Endodermal cell (in vitro differentiated cells): Measurements from ENCODE around the gene TPD52L2. TPM values are rescaled to one million over a fixed set of nuclear protein-coding genes. Genes with fewer than 3 reads are reported as not detected.

Experiments used
- DNase-seq: peaks from one replicate; pipeline ENCODE4 v3.0.0-alpha.2; 2017
- H3K27ac ChIP-seq: 2 replicates; pipeline ENCODE4 v1.5.1; 2013; ENCODE audit warnings: mild to moderate bottlenecking, low read depth, low read length, moderate library complexity
- H3K27me3 ChIP-seq: 2 replicates; pipeline ENCODE4 v1.6.1; 2013; ENCODE audit warnings: mild to moderate bottlenecking, low read length, moderate library complexity; ENCODE audit not compliant: insufficient read depth, control insufficient read depth, poor library complexity, severe bottlenecking
- H3K36me3 ChIP-seq: 2 replicates; pipeline ENCODE4 v1.7.0; 2013; ENCODE audit warnings: mild to moderate bottlenecking, low read length, moderate library complexity; ENCODE audit not compliant: control insufficient read depth, insufficient read depth
- H3K4me1 ChIP-seq: one replicate; pipeline ENCODE4 v1.7.0; 2013; ENCODE audit warnings: low read length; ENCODE audit not compliant: control insufficient read depth, insufficient read depth
- H3K4me3 ChIP-seq: 2 replicates; pipeline ENCODE4 v1.5.1; 2013; ENCODE audit warnings: mild to moderate bottlenecking, low read length, moderate library complexity
- H3K9ac ChIP-seq: 2 replicates; pipeline ENCODE4 v1.6.1; 2013; ENCODE audit warnings: mild to moderate bottlenecking, low read length, moderate library complexity; ENCODE audit not compliant: poor library complexity, severe bottlenecking; ENCODE audit errors: extremely low read depth
- H3K9me3 ChIP-seq: 2 replicates; pipeline ENCODE4 v1.6.1; 2013; ENCODE audit warnings: mild to moderate bottlenecking, low read length, moderate library complexity; ENCODE audit not compliant: control insufficient read depth
- H3K27ac Mint-ChIP-seq: 2 replicates; pipeline ENCODE4 v1.8.0; 2020; ENCODE audit warnings: mixed read lengths
- H3K27me3 Mint-ChIP-seq: 2 replicates; pipeline ENCODE4 v1.8.0; 2021; ENCODE audit warnings: mild to moderate bottlenecking, mixed read lengths; ENCODE audit not compliant: insufficient read depth
- H3K36me3 Mint-ChIP-seq: 2 replicates; pipeline ENCODE4 v1.8.0; 2020; ENCODE audit warnings: low read depth, mixed read lengths
- H3K4me1 Mint-ChIP-seq: 2 replicates; pipeline ENCODE4 v1.8.0; 2020; ENCODE audit warnings: mixed read lengths
- H3K4me3 Mint-ChIP-seq: 2 replicates; pipeline ENCODE4 v1.8.0; 2020; ENCODE audit warnings: mild to moderate bottlenecking, moderate library complexity, mixed read lengths
- H3K9me3 Mint-ChIP-seq: 2 replicates; pipeline ENCODE4 v1.8.0; 2020; ENCODE audit warnings: mild to moderate bottlenecking, mixed read lengths
- CTCF ChIP-seq: fragments of 200-600 bp; sonication (generic); conservative IDR thresholded peaks from 2 replicates; pipeline ENCODE4 v1.5.0; 2021; ENCODE audit warnings: antibody characterized with exemption, mild to moderate bottlenecking
- WGBS, 2 experiments: methylation state at CpG; one replicate each; pipeline versions ENCODE4 v1.1.5 to v1.1.7; 2013; ENCODE audit warnings: missing lambda C conversion rate in 2 of 2, mixed read lengths in 1 of 2; ENCODE audit not compliant: insufficient coverage in 1 of 2, insufficient read length in 1 of 2; 5-methylcytosine and 5-hydroxymethylcytosine counted together
- total RNA-seq, 2 donors: library from RNA; stranded (reverse); fragmentation: NEBNext Ultra II Directional in 1 of 2; extraction: Animal tissue kit (Norgen Biotek cat#: 25700) in 1 of 2; gene quantifications; 2 replicates in 1 of 2; 3 replicates in 1 of 2; pipeline ENCODE4 v1.2.1, GENCODE V29; 2021

TPD52L2 gene
- total RNA-seq, 2 donors from 2014 or later = 68.3 to 85.2 TPM

GRCh38 chr20:63825331-63826118, 39.5 kb upstream of the TPD52L2 start:
- no peak overlapping the region for H3K27ac ChIP-seq
- no peak for DNase-seq
- H3K9me3 Mint-ChIP-seq = no peaks in the 10 kb centered on the region
- no peak overlapping the region for H3K27ac Mint-ChIP-seq
- no peaks in the 10 kb centered on the region for H3K36me3 ChIP-seq
- no peak overlapping the region for H3K4me3 Mint-ChIP-seq
- H3K4me1 ChIP-seq = peaks cover 7% of the 10 kb centered on the region
- H3K4me3 ChIP-seq = no peak overlapping the region
- 91 to 94% methylated on average over 21 to 24 of the region's 25 CpGs for WGBS, 2 experiments
- H3K27me3 Mint-ChIP-seq = peaks cover 16% of the 10 kb centered on the region
- H3K4me1 Mint-ChIP-seq = peaks cover 37% of the 10 kb centered on the region
- no peaks in the 10 kb centered on the region for H3K27me3 ChIP-seq
- H3K9ac ChIP-seq = no peak overlapping the region
- peaks cover 7% of the 10 kb centered on the region for H3K36me3 Mint-ChIP-seq
- TF ChIP-seq CTCF = no peak
- H3K9me3 ChIP-seq = no peaks in the 10 kb centered on the region

GRCh38 chr20:63826753-63827152, 38.3 kb upstream of the TPD52L2 start:
- Mint-ChIP-seq H3K27ac (no peak overlapping the region), H3K36me3 (peaks cover 7% of the 10 kb centered on the region), H3K27me3 (peaks cover 16% of the 10 kb centered on the region), H3K4me3 (no peak overlapping the region), H3K9me3 (no peaks in the 10 kb centered on the region), H3K4me1 (peaks cover 37% of the 10 kb centered on the region)
- H3K4me1 ChIP-seq = peaks cover 7% of the 10 kb centered on the region
- no peaks in the 10 kb centered on the region for H3K27me3 ChIP-seq
- DNase-seq = no peak
- TF ChIP-seq CTCF = no peak
- WGBS, 2 experiments = 91 to 96% methylated on average over 3 to 13 of the region's 13 CpGs
- H3K36me3 ChIP-seq = no peaks in the 10 kb centered on the region
- H3K9ac ChIP-seq = no peak overlapping the region
- no peak overlapping the region for H3K27ac ChIP-seq
- no peak overlapping the region for H3K4me3 ChIP-seq
- no peaks in the 10 kb centered on the region for H3K9me3 ChIP-seq

- Histone ChIP-seq H3K27me3 (peaks cover 9% of the 10 kb centered on the region), H3K36me3 (no peaks in the 10 kb centered on the region), H3K9me3 (no peaks in the 10 kb centered on the region), H3K9ac (no peak overlapping the region), H3K27ac (no peak overlapping the region), H3K4me1 (peaks cover 7% of the 10 kb centered on the region), H3K4me3 (no peak overlapping the region)
- H3K4me3 Mint-ChIP-seq = no peak overlapping the region
- no peak overlapping the region for H3K27ac Mint-ChIP-seq
- H3K27me3 Mint-ChIP-seq = peaks cover 25% of the 10 kb centered on the region
- no peak for TF ChIP-seq CTCF
- peaks cover 4% of the 10 kb centered on the region for H3K36me3 Mint-ChIP-seq
- H3K4me1 Mint-ChIP-seq = peaks cover 36% of the 10 kb centered on the region
- no peak for DNase-seq
- WGBS, 2 experiments = 94 to 97% methylated on average over 5 to 8 of the region's 8 CpGs
- no peaks in the 10 kb centered on the region for H3K9me3 Mint-ChIP-seq
These were observed 36.9 kb upstream of the TPD52L2 start for GRCh38 chr20:63828124-63828523.
